Mesothelial cell of epicardium (in vitro differentiated cells): ENCODE results near the gene OR2V2. TPM values are rescaled to one million over a fixed set of nuclear protein-coding genes. Genes with fewer than 3 reads are reported as not detected.

ENCODE experiments used
- DNase-seq, 2 experiments: peaks; one replicate each; pipeline ENCODE4 v3.0.0; 2021; ENCODE audit warnings: low spot score in 2 of 2; ENCODE audit not compliant: unreplicated experiment in 2 of 2
- H3K27ac Mint-ChIP-seq: 2 replicates; pipeline ENCODE4 v1.8.0; 2021; ENCODE audit warnings: mixed read lengths
- H3K27me3 Mint-ChIP-seq: 2 replicates; pipeline ENCODE4 v1.8.0; 2021; ENCODE audit warnings: low read depth, mixed read lengths
- H3K36me3 Mint-ChIP-seq: 2 replicates; pipeline ENCODE4 v1.8.0; 2021; ENCODE audit warnings: mixed read lengths
- H3K4me1 Mint-ChIP-seq: 2 replicates; pipeline ENCODE4 v1.8.0; 2021; ENCODE audit warnings: mixed read lengths
- H3K4me3 Mint-ChIP-seq: 2 replicates; pipeline ENCODE4 v1.8.0; 2021; ENCODE audit warnings: mild to moderate bottlenecking, moderate library complexity, mixed read lengths
- H3K9me3 Mint-ChIP-seq: 2 replicates; pipeline ENCODE4 v1.8.0; 2021; ENCODE audit warnings: mixed read lengths
- total RNA-seq: library from RNA; stranded (reverse); gene quantifications from 3 replicates; pipeline ENCODE4 v1.2.1, GENCODE V29; 2021
- TF ChIP-seq, protein P1 (sequence below): fragments of 200-600 bp; sonication (generic); IDR thresholded peaks from one replicate; pipeline ENCODE4 v1.5.0; 2021; ENCODE audit warnings: antibody characterized with exemption; ENCODE audit not compliant: unreplicated experiment

The OR2V2 gene
- total RNA-seq, 1 donor from 2014 or later, result not detected

DNA sequence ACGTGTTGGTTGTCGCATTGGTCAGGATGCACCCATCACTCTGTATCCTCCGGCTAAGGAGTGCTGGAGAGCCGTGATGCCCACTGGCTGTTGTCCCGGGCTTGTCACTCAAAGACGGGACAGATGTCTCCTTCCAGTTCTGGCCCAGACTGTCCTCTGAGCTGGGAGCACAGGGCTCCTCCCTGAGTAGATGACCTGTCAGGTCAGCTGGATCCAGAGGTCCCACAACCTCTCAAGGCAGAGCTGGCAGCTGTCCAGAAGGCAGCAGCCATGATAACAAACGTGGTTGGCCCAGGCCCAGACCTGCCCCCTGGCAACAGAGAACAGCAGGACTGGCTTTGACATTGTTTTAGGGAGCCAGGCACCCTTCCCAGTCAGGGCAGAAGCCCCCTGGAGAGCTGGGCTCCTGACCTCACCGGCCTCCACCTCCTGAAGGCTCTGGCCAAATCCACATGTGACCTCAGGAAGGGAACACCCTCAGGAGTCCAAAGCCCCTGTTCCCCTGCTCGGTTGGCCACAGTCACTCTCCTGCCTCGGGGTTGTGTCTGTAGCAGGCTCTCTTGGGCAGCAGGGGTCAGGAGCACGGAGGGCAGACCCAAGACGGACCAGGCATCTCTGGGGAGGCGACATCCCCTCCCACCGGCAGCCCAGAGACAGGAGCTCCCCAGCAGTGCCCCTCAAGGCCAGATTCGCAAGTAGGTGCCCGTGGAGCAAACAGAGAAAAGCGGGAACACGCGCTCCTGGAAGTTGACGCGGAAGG is 47.3 kb downstream of the OR2V2 start:
- DNase-seq, result no peak

DNA sequence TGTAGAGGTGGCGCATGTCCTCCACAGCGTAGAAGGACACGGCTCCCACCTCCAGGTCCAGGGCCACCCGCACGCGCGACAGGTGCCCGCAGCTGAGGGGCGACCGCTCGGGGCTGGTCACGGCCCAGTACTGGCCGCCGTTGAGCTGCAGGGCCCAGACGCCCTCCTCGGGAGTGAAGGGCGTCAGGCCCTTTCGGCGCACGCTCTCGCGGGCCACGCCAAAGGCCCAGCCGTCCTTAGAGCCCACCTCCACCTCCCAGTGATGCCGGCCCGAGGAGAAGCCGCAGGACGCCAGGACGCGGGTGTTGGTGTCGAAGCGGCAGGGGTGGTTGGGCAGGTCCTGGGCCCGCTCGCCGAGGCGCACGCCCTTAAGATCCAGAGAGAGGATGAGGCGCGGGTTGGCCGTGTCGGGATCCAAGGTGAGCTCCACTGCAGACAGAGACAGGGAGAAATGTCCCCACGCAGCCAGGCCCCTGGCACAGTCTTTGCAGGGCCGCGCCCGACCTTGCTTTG is 47.9 kb downstream of the OR2V2 start:
- no peak overlapping the region for H3K4me3 Mint-ChIP-seq
- H3K4me1 Mint-ChIP-seq, result peaks cover 24% of the 10 kb centered on the region
- TF ChIP-seq, protein P1, sequence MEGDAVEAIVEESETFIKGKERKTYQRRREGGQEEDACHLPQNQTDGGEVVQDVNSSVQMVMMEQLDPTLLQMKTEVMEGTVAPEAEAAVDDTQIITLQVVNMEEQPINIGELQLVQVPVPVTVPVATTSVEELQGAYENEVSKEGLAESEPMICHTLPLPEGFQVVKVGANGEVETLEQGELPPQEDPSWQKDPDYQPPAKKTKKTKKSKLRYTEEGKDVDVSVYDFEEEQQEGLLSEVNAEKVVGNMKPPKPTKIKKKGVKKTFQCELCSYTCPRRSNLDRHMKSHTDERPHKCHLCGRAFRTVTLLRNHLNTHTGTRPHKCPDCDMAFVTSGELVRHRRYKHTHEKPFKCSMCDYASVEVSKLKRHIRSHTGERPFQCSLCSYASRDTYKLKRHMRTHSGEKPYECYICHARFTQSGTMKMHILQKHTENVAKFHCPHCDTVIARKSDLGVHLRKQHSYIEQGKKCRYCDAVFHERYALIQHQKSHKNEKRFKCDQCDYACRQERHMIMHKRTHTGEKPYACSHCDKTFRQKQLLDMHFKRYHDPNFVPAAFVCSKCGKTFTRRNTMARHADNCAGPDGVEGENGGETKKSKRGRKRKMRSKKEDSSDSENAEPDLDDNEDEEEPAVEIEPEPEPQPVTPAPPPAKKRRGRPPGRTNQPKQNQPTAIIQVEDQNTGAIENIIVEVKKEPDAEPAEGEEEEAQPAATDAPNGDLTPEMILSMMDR, result no peak
- H3K27me3 Mint-ChIP-seq, result peaks cover 17% of the 10 kb centered on the region
- H3K27ac Mint-ChIP-seq, result no peak overlapping the region
- no peaks in the 10 kb centered on the region for H3K9me3 Mint-ChIP-seq
- no peak for DNase-seq
- no peaks in the 10 kb centered on the region for H3K36me3 Mint-ChIP-seq

More for the DNA sequence above, 47.3 kb downstream of the OR2V2 start:
- peaks cover 12% of the 10 kb centered on the region for H3K27me3 Mint-ChIP-seq
- H3K4me1 Mint-ChIP-seq, result peaks cover 27% of the 10 kb centered on the region
- TF ChIP-seq, protein P1, result no peak
- no peak overlapping the region for H3K4me3 Mint-ChIP-seq
- H3K9me3 Mint-ChIP-seq, result no peaks in the 10 kb centered on the region
- H3K36me3 Mint-ChIP-seq, result no peaks in the 10 kb centered on the region
- H3K27ac Mint-ChIP-seq, result no peak overlapping the region

DNA sequence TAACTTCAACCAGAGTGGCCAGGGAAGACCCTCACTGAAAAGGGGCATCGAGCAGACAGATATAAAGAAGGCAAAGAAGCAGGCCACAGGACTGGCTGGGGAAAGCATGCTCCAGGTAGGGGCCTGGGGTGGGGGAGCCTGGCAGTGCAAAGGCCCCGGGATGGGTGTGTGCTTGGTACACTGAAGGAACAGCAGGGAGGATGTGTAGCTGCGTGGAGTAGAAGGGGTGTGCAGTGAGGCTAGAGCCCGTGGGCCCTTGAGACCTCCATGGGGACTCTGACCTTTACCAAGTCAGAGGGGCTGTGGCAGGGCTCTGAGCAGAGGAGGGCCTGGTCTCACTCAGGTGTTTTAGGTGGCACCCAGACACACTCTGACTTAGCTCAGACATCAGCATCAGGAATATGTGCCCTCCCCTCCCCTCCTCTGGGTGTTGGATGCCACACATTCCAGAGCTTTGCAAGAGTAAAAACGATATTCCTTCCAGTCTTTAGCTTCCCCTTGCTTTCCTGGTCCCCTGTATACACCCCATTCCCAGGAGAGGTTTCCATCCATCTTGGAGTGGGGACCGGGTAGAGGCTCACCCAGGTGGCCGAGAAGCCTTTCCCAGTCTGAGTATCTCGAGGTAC is 50.1 kb downstream of the OR2V2 start:
- TF ChIP-seq, protein P1, result no peak
- H3K4me3 Mint-ChIP-seq, result no peak overlapping the region
- DNase-seq, result no peak
- H3K9me3 Mint-ChIP-seq, result no peaks in the 10 kb centered on the region
- peaks cover 17% of the 10 kb centered on the region for H3K4me1 Mint-ChIP-seq
- peaks cover 37% of the 10 kb centered on the region for H3K27me3 Mint-ChIP-seq
- no peaks in the 10 kb centered on the region for H3K36me3 Mint-ChIP-seq
- no peak overlapping the region for H3K27ac Mint-ChIP-seq

DNA sequence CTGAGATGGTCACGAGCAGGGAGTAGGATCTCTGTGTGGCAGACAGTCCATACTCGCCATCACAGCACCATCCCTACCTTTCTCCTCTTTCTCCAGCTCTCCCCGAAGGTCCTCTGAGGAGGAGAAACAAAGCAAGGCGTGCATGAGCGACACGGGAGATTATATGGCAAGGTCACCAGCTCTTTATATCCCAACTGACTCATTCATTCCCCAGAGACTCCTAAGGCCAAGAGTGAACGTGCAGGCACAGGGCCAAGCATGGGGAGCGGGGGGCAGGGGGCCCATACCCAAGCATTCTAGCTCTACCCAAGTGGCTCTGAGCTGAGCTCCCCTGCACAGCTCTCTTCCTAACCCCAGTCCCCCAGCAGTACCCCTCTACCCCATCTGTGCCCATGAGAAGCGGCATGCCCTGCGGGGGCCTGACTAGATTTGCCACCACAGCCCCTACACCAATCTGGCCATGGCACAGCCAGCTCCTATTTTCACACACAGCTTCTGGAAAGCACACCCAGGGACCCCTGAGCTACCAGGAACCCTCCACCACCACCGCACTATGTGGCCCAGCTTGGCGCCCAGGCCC is 50.8 kb downstream of the OR2V2 start:
- no peak overlapping the region for H3K27ac Mint-ChIP-seq

DNA sequence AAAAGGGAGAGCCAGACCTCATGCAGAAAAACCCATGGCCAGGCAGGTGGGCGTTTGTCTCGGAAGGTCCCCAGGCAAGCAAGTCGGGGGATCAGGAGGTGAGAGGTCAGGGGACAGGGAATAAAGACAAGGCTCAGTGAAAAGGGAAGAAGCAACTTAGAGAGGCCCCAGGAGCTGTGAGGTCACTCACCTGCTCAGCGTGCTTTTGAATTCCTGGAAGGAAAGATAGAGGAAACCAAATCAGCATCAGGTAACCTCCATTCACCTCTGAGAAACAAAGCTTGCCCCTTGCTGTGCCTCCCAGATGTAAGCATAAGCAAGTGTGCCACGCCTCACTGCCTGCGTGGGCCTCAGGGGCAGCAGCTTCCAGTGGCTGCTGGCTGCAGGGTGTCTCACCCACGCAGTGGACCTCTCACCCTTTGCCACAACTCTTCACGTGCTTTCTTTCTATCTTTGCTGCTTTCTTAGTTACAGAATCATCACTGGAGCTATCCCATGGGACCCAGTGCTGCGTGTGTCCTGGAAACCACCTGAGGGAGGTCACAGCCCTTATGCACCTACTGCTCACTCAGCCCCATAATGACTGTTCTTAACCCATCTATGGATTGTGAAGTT is 51.6 kb downstream of the OR2V2 start:
- Mint-ChIP-seq H3K27me3 (peaks cover 53% of the 10 kb centered on the region), H3K36me3 (no peaks in the 10 kb centered on the region), H3K4me1 (peaks cover 13% of the 10 kb centered on the region), H3K27ac (no peak overlapping the region), H3K4me3 (no peak overlapping the region), H3K9me3 (no peaks in the 10 kb centered on the region)
- TF ChIP-seq, protein P1, result no peak
- DNase-seq, result no peak

More for the DNA sequence above, 50.8 kb downstream of the OR2V2 start:
- Mint-ChIP-seq H3K4me1 (peaks cover 12% of the 10 kb centered on the region), H3K9me3 (no peaks in the 10 kb centered on the region), H3K27me3 (peaks cover 45% of the 10 kb centered on the region), H3K4me3 (no peak overlapping the region), H3K36me3 (no peaks in the 10 kb centered on the region)
- DNase-seq, result no peak
- TF ChIP-seq, protein P1, result no peak
